IPS DF 19.7 (cell line): Measurements from ENCODE around the gene UCMA.
A peak's percentile ranks its signal among the peaks of the same experiment; 100 is the strongest.

ENCODE experiments used
- DNase-seq: peaks from one replicate; pipeline ENCODE4 v3.0.0-alpha.2; 2013; ENCODE audit warnings: low read depth, low spot score

Gene UCMA

DNA sequence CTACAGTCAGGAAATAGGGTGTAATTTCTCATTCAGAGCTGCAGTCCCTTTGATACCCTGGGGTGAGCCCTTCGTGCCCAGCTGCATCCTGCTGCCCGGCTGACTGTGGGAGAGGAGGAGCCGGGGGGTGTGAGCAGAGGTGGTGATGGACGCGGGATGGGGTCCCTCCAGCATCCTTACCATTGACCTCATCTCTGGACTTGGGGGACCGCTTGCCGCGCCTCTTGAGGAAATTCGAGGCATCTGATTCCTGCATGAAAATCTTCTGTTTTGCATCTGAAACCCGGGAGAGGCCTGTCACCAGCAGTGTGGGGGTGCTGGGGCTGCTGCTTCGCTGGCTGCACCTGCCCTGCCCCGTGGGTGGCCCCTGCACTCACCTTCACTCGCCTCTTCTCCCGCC is 816 bp downstream of the UCMA start:
- no peak for DNase-seq

DNA sequence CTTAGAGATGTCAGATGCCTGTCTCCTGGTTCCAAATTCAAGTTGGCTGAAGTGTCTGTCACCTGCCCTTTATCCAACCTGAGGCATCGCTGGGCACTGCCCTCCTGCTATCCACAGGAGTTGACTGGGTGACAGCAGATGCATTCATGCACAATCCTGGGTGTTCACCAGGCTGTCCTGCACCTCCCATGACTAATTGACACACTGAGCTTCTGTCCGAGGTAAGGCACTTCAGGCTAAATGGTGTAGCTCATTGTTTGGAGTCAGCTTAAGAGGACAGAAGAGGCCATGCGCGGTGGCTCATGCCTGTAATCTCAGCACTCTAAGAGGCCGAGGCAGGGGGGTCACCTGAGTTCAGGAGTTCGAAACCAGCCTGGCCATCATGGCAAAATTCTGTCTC is 2.4 kb downstream of the UCMA start:
- no peak for DNase-seq

DNA sequence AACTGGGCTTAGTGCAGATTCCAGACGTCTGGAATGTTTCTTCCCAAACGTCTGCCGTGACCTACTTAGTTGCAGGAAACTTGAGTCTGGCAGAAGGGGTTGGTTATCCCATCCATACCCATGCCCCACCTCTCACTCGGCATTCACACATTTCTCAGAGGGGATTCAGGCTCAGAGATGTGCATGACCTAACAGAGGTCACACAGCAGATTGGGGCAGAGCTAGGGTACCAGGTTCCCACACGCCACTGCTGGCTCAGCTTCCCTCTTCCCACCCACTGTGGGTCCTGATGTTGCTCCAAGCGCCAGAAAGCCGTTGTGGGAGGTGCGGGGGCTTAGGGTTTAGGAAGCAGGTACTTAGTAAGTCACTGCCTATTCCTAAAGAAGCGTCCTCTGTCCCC is 3.0 kb downstream of the UCMA start:
- no peak for DNase-seq

DNA sequence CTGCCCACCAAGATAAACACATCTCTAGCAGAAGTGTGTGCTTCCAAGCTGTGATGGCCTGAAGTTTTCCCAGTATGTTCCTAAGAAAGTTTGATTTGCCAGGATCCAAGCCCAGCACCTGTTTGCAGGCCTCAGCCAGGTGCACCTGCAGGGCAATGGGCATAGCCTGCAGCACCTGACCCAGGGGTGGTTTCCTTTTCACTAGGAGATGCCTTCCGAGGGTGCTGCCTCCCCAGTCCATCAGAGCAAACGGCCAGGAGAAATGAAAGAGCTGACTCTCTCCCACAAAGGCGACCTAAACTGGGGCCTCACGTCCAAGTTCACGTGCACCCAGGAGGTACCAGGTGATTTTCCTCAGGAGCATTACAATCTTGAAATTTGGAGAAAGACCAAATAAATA is 7.1 kb downstream of the UCMA start:
- DNase-seq: no peak

DNA sequence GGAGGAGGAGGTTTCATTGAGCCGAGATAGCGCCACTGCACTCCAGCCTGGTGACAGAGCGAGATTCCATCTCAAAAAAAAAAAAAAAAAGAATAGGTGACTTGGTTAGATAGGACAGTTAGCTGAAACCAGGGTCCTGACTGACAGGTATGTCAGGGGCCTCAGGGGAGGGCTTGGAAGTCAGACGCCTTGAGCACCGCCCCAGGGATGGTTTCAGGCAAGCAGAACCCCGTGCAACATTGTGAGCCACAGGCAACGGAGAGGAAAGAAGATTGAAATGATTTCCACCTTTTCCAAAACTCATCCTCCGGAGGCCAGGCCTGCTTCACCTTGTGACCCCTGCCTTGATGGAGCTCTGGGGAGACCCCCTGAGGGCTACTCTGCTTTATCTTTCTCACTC is 8.6 kb downstream of the UCMA start:
- no peak for DNase-seq

DNA sequence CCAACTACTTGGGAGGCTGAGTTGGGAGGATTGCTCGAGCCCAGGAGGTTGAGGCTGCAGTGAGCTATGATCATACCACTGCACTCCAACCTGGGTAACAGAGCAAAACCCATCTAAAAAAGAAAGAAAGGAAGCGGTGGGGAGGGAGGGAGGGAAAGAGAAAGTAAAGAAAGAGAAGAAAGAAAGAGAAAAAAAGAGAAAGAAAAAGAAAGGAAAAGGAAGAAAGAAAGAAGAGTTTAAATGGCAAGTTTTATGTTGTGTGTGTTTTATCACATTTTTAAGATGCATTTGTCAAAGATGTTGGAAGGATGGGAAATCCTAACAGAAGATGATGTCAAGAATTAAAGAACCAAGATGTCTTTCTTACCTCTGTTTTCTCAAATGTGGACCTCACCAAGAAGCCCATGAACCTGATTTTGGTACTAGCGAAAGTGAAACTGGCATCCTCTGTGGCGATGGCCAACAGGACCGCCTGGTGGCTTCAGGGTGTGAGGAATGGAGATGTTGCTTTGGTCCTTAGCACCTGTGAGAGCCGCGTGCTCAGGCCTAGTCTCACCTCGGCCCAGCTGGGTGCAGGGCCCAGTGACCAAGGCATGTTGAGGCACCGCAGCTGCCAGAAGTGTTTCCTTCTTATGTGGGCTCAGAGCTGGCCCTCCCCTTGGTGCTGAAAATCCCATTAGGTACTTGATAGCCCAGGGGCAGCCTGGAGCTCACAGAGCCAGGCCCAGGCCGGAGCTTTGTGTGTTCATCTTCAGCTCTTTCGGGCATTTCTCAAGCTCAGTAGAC is 9.8 kb downstream of the UCMA start:
- no peak for DNase-seq

DNA sequence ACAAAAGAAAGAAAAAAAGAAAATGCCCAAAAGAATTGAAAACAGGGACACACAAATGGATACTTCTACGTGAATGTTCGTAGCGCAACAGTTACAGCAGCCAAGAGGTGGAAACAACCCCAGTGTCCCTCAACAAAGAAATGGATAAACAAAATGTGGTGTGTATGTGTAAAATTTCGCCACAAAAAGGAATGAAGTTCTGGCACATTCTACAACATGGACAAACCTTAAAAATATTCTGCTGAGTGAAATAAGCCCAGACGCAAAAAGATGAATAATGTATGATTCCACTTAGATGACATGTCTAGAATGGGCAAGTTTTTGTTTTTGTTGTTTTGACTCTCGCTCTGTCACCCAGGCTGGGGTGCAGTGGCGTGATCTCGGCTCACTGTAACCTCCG is 10.9 kb downstream of the UCMA start:
- no peak for DNase-seq

DNA sequence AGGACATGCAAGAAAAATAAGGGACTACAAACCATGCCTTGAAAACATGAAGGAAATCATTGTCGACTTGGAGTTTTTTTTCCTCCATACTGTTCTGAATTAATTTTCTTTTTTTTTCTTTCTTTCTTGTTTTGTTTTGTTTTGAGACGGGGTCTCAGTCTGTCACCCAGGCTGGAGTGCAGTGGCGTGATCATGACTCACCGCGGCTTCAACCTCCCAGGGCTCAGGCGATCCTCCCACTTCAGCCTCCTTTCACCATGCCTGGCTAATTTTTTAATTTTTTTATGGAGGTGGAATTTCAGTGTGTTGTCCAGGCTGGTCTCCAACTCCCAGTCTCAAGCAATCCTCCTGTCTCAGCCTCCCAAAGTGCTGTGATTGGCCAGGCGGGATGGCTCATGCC is 11.6 kb downstream of the UCMA start:
- no peak for DNase-seq

DNA sequence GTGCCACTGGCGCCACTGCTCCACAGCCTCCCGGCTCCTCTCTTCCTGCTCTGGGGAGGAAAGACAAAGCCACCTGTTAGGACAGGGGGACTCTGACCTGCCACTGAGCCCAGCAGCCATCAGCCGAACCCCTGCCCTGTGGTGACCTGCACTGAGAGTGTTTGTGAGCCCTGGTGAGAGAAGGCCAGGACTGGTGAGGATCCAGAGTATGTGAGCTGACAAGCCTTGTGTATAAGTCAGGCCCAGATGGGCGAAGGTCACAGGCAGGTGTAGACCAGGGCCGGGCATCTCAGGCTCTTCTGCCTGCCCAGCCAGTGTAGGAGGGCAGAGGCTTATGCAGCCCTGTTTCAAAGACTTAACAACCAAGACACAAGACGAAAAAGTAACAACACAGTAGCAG is 12.0 kb downstream of the UCMA start:
- no peak for DNase-seq

DNA sequence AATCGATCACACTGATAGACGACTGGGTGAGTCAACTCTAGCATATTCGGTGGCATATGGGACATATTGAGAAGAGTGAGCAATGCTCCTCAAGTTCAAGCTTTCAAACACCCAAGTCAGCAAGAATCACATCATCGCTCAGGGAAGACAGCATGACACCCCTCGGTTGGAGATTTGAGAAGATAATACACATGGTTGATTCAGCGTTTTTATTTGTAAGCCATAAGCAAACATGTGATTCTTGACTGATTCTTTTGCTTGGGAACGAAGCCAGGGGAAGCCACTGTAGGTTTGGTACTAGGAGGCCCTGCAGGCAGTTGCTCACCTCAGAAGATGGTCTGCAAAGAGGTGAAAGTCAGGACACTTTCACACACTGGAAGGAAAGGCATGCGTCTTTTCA is 12.6 kb downstream of the UCMA start:
- DNase-seq: no peak

DNA sequence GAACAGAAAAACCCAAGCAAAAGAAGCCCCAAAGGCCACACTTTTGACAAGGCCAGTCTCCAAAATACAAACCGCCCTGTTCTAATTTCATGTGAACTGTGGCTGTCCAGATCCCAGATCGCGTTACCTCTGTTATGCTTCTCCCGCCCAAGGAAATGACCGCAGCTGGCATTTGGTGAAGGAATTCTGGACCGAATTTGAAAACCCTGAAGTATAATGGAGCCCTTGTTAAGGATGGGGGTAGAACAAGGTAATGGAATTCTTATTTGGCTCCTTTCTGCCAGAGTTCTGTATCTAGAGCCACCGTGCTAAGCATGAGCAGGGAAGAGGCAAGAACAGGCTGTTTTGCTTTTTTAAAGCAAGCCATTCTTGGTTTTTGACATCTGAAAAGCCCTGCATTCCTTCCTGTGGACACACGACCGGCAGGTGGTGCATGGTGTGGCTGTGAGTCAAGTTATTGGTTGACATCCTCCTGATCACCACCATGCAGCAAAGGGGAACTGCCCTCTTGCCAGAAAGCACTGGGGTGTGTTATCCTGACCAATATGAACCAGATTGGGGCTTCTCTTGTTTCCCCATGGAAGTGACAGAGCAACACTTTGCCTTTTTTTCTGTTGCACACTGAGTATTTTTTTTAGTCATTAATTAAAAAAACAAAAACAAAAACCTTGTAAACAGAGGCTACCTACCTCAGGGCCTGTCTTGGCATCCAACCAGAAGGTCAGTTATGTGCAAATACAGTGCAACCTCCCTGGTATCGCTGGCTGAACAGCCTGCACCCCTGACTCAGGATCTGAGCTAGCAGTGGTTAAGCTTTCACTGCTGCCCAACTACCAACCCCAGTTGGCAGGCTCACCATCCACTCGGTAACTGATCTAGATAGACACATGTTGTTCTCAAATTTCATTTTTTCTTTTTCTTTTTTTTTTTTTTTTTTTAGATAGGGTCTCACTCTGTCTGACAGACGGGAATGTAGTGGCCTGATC is 14.2 kb downstream of the UCMA start:
- DNase-seq: peak; percentile 35

DNA sequence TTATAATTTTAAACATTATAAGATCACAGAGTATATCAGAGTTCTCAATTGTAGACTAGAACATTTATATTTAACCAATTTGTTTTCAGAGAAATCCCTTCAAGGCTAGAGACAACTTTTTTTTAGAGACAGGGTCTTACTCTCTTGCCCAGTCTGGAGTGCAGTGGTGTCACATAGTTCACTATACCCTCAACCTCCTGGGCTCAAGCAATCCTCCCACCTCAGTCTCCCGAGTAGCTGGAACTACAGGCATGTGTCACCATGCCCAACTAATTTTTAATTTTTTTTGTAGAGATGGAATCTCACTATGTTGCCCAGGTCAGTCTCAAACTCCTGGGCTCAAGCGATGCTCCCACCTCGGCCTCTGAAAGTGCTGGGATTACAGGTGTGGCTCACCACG is 15.3 kb downstream of the UCMA start:
- DNase-seq: no peak

DNA sequence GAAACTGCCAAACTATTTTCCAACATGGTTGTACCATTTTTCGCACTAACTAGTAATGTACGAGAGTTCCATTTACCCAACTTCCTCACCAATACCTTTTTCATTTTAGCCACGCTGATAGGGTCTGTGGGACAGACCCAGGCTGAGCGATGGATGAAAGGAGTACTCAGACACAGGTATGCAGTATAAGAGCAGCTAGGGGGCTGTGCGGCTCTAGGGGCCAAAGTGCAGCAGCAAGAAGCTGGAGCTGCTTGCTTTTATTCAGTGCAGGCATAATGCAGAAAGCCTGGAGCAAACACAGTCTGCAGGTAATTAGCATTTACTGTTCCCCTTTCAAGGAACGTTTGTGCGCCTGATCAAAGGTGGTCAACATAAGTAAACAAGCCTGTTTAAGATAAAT is 21.0 kb downstream of the UCMA start:
- no peak for DNase-seq

DNA sequence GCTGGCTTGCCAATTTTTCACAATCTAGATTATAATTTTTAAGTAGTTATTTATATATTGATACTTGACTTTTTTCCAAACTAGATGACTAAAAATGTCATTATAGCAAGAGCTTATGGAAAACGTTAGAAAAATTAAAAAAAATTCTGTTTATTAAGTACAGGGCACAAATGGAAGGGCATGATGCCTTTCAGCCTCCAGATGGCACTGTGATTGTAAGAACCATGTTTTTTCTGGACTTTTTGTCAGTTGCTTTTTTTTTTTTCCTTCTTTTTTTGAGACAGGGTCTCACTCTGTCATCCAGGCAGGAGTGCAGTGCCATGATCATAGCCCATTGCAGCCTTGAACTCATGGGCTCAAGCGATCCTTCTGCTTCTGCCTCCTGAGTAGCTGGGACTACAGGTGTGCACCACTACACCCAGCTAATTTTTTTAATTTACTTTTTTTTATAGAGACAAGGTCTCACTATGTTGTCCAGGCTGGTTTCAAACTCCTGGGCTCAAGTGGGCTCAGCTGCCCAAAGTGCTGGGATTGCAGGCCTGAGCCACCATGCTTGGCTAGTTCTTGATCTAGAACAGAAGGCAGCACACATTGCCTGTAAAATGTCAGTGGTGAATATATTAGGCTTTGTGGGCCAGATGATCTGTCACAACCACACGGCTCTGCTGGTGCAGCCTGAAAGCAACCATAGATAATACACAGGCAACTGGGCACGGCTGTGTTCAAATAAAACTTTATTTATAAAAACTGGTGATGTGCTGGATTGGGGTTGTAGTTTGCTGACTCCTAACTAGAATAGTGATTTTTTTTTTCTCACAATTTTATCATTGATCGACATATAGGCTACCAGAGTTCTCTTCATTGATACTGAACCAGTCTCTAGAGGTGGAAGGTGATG is 27.4 kb downstream of the UCMA start:
- no peak for DNase-seq

DNA sequence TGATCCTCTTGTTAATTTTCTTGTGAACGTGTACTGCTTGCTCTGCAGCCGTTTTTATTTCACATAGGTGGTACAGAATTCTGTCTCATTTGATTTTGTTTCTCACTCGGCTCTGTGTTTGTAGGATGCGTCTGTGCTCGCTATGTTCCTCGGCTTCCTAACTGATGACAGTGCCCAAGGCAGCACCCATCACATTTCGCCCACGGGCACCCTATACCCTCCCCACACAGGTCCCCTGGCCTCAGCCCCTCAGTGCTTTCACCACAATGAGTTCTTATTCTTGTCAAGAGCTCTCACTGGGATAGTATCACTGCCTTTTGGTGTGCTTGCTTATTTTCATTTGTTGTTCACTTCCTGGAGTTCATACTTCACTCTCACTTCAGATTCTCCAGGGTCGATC is 28.1 kb downstream of the UCMA start:
- no peak for DNase-seq

DNA sequence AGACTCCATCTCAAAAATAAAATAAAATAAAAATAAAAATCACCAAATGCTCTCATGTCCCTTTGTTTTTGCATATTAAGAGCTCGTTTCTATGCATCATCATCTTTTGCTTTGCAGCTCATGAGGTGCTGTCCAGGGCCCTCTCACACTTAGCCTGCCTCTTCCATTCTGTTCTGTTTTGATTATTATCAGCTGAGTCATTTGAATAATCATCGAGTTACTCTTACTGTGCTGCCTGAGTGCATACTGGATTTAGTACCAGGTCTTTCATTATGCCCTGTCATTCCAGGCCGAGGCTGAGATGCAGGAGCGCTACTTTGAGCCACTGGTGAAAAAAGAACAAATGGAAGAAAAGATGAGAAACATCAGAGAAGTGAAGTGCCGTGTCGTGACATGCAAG is 33.0 kb downstream of the UCMA start:
- DNase-seq: no peak

DNA sequence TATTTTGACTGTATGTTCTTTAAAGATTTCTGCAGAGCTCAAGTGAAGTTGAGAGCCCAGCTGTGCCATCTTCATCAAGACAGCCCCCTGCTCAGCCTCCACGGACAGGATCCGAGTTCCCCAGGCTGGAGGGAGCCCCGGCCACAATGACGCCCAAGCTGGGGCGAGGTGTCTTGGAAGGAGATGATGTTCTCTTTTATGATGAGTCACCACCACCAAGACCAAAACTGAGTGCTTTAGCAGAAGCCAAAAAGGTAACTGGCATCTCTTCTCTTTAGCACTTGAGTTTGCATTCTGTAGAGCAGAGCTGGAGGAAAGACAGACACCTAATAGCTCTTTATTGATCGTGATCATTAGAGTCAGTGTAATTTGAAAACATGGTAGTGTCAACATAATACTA is 39.2 kb downstream of the UCMA start:
- no peak for DNase-seq

DNA sequence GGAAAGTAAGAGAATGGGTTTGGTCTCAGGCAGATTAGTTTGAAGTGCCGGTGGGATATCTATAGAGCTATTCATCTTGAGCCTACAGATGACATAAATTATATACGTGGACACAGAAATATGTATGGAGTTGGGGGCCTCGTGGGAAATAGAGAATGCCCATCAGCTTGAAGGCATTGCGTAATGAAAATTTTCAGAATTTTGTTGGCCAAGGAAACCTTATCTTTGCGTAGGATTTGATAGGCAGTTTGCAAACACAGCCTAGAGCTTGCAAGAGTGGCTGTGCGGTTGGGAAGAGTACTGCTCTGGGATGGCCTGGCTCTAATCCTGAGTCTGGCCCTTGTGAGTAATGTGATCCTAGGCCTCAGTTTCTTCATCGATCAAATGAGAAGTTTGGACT is 40.5 kb downstream of the UCMA start:
- DNase-seq: no peak

DNA sequence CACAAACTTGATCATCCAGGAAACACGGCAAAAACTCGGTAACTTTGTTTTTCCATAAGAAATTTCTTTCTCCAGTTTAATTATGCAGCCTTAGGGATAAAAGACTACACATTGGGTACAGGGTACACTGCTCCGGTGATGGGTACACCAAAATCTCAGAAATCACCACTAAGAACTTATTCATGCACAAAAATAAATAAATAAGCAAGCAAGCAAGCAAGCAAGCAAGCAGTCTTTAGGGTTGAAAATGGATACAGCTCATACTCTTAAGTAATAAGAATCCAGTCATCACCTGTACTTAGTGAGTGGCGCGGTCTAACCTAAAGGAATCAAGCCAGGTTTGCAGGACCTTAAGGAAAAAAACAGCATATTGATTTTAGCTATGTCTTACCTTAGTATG is 42.8 kb downstream of the UCMA start:
- DNase-seq: no peak

DNA sequence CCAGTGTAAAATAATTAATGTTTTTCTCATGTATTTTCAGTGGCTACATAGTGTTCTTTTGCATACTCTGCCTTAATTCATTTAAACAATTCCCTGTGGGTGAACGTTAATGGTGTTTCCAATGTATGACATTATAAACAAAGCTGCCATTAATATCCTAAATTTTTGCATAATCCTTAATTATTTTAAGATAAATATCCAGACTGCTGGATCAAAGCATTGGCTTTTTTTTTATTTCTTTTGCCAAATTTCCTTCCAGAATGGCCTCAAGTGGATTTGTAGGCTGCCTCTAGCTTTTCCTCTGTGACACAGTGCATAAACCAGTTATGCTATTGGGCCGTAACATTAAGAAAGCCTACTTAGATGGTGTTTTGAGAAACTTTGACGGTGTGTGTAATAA is 43.4 kb downstream of the UCMA start:
- no peak for DNase-seq

DNA sequence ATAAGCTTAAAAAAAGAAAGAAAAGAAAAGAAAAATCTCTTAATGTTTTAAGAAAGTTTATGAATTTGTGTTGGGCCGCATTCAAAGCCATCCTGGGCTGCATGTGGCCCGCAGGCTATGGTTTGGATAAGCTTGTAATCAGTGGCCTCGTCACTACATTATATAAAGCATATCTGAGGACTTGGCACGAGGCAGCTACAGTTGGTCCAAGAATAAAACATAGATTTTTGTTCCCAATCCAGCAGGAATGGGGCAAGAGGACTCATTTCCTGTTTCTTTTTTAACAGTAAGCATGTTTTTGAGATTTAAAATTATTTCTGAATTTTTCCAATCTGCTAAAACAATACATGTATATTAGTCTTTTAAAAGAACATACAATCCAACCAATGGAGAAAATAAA is 44.2 kb downstream of the UCMA start:
- DNase-seq: no peak

DNA sequence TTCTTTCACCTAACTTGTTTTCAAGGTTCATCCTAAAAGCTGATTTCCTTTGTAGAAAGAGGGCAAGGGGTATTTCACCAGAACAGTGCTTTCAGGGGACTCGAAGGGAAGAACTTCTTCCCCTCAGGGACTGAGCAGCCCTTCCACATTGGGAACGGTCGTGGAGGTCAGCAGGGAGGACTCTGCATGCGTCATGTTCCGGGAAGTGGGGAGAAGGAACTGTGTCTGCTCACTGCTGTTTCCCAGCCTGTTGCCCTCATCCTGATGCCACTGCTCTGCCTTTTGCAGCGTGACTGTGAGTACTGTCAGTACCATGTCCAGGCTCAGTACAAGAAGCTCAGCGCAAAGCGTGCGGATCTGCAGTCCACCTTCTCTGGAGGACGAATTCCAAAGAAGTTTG is 45.6 kb downstream of the UCMA start:
- DNase-seq: no peak
